NCI-H1436 treated with DMSO at 0.1 percent for 48 hours (cell line): ENCODE results near the gene CLVS2.

Experiments
- DNase-seq: peaks from one replicate; lab custom pipeline; 2025; lab: John Stamatoyannopoulos, UW

CLVS2 gene

GRCh38 chr6:123027408-123027807 is 31.4 kb downstream of the CLVS2 start:
- no peak for DNase-seq

DNA sequence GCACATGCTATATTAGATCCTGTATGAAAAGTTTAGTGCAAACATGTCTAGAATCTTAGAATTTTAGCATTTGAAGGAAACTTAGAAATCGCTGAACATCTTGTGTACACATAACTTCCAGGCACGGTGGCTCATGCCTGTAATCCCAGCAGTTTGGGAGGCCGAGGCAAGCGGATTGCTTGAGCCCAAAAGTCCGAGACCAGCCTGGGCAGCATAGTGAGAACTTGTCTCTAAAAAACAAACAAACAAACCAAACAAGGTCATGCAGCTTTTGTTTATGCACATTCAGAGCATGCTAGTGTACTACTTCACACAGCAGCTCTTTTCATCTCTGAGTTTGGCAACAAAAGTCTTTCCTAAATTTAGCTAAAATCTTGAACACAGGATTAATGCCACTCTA is 32.2 kb downstream of the CLVS2 start:
- no peak for DNase-seq

DNA sequence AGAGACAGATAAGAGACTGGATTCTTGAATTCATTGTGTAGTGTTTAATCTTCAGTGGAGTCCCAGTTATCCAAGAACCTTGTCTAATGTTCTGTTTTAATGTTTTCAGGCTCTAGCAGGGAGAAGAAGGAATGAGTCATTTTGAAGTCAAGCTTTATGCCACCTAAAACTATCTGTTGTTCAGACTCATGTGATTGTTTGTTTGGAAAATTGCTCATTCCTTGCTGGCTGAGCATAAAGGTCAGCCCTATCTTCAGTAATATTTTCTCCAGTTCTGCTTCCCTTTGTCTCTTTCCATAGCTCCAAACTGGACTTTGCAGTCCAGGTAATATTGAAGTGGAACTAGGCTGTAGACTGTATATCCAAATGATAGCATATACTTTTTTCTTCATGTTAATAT is 34.2 kb downstream of the CLVS2 start:
- no peak for DNase-seq

DNA sequence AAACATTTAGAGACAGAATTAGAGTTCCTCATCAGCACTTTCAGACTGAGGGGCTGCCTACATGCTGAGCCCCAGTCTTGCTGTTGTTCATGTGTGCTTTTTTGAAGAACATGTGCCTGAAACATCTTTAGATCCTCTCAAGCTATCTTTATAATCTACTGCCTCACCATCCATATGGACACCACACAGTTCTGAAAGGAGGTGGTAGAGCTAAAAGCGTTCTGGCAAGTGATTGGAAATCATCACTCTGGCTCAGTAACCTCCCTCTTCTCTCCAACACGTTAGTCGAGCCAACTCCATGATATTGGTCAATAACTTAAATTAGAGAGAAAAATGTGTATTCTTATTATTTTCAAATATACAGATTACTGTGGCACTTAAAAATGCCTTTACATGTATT is 40.6 kb downstream of the CLVS2 start:
- DNase-seq, result no peak

DNA sequence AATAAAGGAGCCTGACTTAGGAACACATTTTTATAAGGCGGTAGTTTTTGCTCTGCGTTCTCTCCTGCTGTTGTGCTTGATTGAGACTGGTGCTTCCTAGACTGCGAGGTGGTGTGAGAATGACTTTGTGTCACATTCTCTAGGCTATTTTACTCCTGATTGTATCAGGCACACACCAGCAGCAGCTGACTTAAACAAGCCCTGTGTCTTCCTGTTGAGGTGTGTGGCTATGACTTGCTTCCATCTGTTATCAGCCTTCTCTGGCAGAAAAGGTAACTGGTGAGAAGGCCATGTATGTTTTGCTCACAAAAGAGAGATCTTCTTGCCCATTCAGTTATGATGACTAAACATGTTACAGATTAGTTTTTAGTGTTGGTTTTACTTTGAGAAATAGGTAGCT is 43.4 kb downstream of the CLVS2 start:
- no peak for DNase-seq

- DNase-seq, result no peak
These were observed 46.4 kb downstream of the CLVS2 start for GRCh38 chr6:123042401-123042800.

DNA sequence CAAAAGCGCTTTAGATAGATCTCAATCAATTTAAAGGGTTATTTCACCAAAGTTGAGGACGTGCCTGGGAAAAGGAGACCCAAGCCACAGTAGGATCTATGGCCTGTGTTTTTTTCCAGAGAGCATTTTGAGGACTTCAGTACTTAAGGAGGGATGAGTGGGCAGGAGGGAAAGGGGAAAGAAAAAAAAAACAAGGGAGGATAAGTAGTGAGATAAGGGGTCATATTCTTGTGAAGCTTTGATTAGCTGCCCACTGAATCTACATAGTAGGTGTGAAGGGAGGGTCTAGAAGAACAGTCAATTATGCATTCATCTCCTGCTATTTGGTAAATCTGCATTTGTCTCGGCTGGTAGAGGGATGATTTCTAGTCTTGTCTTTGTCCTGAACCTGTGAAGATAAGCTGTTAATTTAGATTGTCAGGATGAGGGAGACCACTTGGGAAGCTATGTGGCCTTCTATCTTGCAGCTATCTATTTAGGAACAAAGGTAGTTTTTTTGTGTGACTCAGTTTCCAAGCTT is 48.4 kb downstream of the CLVS2 start:
- no peak for DNase-seq

DNA sequence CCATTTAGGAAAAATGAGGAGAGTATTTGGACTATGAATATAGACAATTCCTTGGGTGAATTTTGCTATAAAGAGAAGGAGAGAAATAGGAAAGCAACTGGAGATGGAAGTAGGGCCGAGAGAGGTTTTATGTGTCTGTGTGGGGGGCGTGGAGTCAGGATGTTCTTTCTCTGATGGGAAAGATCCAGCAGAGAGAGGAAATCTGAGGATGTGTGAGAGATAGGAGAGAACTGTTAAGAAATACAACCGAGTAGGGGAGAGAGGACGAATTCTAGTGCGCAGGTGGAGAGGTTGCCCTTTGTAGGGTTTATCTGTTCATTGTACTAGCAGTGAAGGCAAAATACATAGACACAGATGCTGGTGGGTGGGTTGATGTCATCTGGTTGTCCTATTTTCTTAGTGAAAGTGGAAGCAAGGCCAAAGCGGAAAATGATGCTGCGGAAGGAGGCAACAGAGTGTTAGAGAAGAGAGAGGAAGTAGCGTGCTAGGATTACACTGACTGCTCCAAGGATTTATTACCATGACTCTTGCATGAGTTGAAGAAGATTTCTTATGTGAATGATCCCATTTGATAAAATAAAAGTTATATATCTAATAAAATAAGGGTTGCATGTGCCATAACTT is 57.7 kb downstream of the CLVS2 start:
- no peak for DNase-seq

GRCh38 chr6:123055256-123055655 is 59.2 kb downstream of the CLVS2 start:
- DNase-seq, result no peak

DNA sequence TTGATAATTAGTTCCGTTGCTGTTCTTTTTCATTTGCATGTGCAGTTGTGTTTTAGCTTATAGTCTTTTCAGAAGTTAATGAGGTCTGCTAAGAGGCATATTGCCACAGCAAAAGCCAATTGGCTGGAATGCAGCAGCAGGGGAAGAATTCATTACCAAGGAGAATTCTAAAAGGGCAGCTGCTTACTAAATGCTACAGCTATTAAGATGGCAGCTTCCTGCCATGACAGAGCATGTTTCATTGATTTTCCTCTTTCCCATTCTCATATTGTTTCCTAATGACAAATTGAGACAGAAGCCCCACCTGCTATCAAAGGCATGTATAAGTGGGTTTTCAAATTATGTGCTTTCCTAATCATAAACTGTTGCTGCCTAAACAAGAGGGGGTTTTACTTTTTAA is 66.6 kb downstream of the CLVS2 start:
- DNase-seq, result peak; percentile 61

DNA sequence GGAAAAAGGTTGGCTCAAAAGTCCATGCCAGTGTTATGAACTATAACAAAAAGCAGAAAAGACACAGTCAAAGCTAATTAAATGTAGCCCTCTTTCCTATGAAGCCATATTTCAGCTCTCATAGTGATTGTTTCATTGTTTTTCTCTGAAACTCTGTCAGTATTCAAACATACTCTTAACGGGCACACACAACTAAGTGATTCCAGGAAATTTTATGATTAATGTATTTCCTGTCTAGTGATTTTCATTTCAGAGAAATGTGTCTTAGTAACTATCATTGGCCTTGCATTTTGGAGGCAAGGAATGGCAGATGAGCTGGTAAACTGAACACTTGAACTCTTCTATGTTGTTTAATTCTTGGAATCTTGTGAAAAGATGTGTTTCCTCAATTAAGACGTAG is 68.0 kb downstream of the CLVS2 start:
- no peak for DNase-seq

GRCh38 chr6:123074616-123075015 is 78.6 kb downstream of the CLVS2 start:
- DNase-seq, result no peak

DNA sequence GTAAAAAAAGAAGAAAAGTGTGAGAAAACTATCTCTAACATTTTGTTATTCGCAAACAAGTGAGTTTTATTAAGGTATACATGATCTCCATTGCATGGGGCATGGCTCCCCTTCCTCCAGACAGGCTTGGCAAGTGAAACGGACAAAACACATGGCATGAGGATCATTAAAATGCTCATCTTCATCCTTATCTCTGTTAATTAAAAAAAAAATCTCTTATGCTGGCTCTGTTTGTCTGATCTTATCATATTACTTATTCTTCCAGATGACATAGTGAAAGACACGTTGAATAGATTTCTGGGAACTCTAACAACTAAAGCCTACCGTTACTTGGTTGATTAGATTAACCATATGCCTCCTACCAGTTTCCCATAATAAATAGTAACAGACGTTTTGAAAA is 89.4 kb downstream of the CLVS2 start:
- DNase-seq, result no peak

DNA sequence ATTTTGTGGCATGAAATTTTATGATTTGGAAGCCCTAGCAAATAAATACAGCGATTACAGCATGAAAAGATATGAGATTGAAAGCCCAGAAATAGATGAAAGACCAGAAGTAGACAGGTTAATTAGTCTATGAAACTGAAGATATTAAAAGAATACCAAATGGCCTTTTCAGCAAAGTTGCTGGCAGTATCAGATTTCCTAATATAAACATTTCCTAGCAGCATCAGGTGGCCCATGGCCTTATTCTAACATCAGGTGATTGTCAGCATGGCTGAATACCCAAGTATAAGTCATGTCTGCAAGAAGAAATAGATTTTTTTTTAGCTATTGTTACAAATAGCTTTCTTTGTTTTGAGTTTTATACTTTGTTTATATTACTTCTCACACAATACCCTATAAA is 93.2 kb downstream of the CLVS2 start:
- no peak for DNase-seq

DNA sequence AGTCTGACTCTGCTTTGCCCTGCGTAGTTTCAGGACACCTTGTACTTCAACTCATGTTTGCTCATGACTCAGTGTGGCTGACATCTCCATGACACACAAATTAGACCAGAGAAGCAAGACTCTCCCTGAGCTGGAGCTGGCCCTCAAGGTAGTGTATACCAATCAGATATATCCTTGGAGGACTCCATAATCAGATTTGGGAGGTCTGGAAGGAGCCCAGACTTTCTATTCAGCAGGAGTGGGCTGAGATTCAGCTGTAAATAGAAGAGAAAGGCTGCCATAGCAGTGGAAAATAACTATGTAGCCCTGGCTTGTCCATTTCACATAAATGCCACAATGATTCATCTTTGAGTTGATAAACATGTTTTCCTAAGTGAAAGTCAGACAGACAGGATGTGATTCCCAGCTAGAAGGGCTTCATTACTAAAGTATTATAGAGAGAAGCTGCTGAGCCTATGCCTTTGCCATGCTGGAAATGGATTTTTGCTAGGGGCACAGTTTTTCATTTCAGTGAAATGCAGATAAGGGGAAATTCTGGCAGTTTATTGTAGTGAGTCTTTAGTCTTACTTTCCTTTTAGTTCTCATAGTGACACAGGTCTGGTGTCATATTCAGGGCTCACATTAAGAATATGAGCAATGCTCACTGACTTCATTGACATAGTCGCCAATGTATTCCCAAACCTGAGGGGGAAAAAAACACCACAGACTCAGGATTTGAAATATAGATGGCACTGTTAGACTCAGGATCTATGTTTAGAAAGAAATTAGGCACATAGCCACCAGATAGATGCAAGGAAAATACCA is 95.3 kb downstream of the CLVS2 start:
- DNase-seq, result no peak

DNA sequence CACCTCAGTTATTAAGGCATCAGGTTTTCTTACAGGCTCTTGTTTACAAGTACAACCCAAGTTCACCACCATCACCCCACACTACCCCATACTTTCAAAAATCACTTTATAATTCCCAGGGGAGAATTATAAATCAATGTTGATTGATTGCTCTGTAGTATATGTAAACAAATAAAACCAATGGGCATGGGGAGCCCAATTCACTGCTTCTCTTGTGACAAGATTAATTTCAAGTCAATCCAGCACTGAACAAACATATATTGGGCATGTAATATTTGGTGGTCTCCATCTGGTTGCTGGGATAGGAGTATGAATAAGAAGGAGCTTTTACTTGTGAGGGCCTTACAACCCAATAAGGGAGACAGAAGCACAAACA is 95.8 kb downstream of the CLVS2 start:
- DNase-seq, result no peak

- no peak for DNase-seq
These were observed 98.8 kb downstream of the CLVS2 start for GRCh38 chr6:123094795-123095194.

DNA sequence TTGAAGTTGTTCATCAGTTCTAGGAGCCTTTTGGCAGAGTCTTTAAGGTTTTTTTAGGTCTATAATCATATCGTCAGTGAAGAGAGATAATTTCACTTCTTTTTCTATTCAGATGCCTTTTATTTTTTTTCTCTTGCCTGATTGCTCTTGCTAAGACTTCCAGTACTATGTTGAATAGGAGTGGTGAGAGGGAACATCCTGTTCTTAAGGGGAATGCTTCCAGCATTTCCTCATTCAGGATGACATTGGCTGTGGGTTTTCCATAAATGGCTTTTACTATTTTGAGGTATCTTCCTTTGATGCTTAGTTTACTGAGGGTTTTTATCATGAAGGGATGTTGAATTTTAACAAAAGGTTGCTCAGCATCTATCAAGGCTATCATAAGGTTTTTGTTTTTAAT is 109.5 kb downstream of the CLVS2 start:
- no peak for DNase-seq

- no peak for DNase-seq
These were observed 120.3 kb downstream of the CLVS2 start for GRCh38 chr6:123116370-123116769.

DNA sequence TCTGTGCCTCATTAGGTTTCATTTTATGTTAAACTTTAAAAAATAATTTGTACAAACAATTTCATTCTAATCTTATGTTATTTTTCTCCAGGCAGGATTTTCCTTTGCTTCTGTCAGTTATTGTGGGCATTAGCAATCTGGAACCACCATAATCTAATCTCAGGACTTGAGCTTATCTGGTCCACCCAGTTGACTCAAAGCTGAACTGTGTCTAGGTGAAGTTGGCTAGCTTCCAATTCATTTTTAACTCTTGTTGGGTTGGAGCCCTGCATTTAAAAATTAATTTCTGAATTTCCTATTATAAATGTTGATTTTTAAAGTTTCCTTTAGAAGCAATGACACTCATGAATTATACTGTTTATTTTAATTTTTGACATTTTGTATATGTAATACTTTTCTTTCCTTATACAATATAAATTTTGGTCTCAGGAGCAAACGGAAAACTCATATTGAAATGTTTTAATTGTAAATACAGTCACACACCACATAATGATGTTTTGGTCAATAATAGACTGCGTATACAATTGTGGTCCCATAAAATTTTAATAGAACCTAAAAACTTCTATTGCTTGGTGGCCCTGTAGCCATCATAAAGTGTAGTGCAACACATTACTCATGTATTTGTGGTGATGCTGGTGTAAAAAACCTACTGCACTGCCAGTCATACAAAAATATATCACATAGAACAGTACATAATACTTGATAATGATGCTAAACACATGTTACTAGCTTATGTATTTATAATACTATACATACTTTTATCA is 121.3 kb downstream of the CLVS2 start:
- no peak for DNase-seq

- DNase-seq, result no peak
These were observed 122.8 kb downstream of the CLVS2 start for GRCh38 chr6:123118811-123119210.
